ENCODE results near the gene NDE1.

Gene NDE1

DNA sequence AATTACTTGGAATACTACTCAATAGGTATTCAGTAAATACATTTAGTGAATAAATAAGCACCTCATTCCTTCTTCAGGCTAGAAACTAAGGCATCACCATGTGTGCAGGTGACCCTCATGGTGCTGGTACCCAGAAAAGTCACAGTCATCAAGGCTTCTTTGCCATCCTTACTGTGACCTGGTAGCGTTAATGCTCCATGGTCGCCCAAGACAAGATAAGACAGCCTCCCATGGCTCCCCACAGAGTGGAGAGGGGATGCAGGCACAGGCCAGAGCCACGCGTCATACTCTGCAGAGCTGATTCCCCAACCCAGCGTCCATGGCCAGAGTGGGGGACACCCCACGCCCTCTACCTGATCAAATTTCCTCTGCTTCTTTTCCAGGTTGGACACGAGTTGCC is 73.8 kb downstream of the NDE1 start:
- TF ChIP-seq GATA2 (IDR thresholded peaks at IDR 0.05; ENCODE audit: low read depth, low read length) (no peak), GATA3 (IDR thresholded peaks at IDR 0.05; ENCODE audit: low read depth, low read length) (no peak)

DNA sequence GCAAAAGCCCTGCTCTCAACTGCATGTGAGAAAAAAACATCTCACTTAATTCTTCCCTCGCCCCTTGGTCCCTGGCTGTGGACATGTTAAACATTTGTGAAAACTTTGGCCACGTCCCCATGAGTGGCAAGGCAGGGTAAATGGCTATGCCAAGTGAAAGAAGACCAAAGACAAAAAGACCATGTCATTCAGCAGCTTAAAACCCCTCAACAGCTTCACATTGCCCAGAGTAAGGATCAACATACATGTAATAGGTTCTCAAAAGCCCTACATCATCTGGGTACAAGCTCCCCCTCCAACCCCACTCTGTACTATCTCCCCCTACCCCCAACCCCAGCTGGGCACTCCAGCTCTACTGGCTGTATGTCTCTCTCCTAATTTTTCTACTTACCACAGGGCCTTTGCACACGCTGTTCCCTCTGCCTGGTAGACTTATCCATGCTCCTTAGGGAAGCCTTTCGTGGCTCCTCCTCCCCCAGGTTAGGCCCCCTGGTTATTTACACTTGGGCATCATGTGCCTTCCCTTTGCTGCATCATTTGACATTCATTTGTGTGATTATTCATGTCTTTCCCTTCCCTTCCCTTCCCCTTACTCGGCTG is 75.7 kb downstream of the NDE1 start:
- TF ChIP-seq GATA2 (IDR thresholded peaks at IDR 0.05; ENCODE audit: low read depth, low read length), result no peak

DNA sequence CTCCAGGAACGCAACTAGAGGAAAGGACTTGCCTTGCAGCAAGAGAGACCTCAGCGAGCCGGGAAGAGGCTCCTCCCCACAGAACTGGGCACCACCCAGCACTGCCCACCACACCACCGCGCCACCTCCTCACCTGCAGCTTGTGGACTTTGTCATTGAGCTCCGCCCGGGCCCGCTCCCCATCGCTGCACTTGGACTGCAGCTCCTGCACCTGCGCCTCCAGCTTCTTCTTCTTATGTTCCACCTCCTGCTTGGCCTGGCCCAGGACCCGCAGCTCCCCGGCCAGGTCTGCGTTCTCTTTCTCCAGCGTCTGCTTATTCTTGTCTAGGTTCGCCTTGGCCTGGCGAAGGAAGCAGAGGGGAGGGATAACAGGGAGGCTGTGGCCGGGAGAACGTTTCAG is 76.7 kb downstream of the NDE1 start:
- TF ChIP-seq GATA3 (IDR thresholded peaks at IDR 0.05; ENCODE audit: low read depth, low read length), result no peak
- TF ChIP-seq GATA2 (IDR thresholded peaks at IDR 0.05; ENCODE audit: low read depth, low read length), result no peak

DNA sequence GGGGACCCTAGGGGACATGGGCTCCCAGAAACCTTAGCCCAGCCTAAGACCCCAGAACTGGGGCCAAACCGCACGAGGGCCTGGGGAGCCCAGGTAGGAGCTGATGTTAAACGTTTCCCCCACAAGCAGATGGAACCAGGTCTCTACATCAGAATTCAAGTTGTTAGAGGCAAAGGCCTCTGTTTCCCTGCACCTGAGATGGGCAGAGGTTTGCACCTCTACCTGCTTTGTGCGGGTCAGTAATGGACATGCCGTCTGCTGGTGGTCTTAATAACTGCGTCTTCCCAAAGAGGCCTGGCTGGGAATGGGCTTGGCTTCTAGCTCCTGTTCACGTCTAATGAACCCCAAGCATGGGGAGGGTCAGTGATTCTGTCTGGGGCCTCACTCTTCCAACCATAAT is 79.1 kb downstream of the NDE1 start:
- TF ChIP-seq GATA2 (IDR thresholded peaks at IDR 0.05; ENCODE audit: low read depth, low read length), result no peak
- no peak for TF ChIP-seq GATA3 (IDR thresholded peaks at IDR 0.05; ENCODE audit: low read depth, low read length)

DNA sequence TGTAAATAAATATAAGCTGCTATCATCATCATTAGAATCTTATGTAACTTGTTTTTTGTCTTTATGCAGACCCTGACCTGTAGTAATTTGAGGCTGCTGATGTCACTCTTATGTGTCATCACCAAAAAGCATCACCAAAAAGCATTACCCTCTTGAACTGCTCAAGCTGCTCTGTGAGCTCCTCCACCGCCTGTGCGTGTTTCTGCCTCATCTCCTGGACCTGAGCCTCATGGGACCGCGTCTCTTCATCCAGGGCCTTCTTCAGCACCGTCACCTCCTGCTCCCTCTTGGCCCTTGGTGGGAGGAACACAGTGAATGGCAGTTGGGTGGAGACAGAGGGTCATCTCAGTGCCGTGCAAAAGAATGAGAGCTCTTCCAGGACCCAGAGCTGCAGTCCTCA is 82.4 kb downstream of the NDE1 start:
- TF ChIP-seq GATA3 (IDR thresholded peaks at IDR 0.05; ENCODE audit: low read depth, low read length), result no peak
- TF ChIP-seq GATA2 (IDR thresholded peaks at IDR 0.05; ENCODE audit: low read depth, low read length), result no peak

DNA sequence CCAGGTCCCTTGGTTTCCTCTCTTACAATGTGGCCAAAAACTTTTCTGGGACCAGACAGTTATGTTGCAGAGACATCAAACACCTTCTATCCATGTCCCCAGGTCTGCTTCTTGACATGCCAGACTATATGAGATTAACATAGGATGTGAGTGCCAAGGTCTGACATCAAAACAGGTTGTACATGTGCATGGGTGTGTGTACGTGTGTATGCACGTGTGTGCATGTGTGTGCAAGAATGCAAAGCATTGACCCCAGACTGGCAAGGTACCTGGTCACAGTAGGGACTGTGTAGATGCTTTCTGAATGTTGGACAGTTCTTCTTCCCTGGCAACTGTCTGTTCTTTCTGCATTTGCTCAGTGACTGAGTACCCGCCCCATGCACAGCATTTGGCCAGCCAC is 85.6 kb downstream of the NDE1 start:
- TF ChIP-seq GATA2 (IDR thresholded peaks at IDR 0.05; ENCODE audit: low read depth, low read length) (no peak), GATA3 (IDR thresholded peaks at IDR 0.05; ENCODE audit: low read depth, low read length) (no peak)

DNA sequence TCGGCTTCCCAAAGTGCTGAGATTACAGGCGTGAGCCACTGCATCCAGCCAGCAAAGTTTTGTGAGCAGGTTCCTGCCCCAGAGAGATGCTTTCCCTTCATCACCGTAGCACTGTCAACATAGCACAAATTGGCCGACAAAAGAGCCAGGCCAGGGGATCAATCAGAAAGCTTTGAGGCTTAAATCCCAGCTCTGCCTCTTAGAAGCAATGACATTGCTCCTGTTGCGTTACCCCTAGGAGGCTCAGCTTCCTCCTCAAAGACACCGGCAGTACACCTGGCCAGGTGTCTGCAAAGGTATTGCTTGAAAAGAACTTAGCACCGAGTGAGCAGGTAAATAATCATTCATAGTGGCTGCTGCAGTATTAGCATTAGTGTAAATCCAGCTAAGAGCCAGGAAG is 86.5 kb downstream of the NDE1 start:
- TF ChIP-seq GATA2 (IDR thresholded peaks at IDR 0.05; ENCODE audit: low read depth, low read length) (no peak), GATA3 (IDR thresholded peaks at IDR 0.05; ENCODE audit: low read depth, low read length) (no peak)

DNA sequence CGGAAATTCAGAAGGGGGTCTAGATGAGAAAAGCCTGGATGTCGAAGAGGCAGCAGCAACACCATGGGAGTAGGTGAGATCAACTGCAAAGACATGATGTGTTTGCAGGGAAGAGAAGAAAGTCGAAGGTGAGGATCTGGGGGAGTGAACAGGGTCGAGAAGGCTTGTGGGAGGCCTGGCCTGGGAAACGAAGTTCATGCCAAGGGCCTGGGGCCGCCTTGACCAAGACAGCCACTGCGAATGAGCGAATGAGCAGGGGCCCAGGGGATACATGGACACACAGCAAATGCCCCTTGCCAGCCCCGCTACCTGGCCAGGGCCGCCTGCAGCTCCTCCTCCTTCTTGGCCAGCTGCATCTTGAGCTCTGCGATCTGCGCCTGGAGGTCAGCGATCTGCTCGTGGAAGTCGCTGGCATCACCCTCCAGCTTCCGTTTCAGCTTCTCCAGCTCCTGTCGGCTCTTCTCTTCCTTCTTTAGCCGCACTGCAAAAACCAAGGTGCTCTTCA is 87.1 kb downstream of the NDE1 start:
- TF ChIP-seq GATA3 (IDR thresholded peaks at IDR 0.05; ENCODE audit: low read depth, low read length), result no peak
- TF ChIP-seq GATA2 (IDR thresholded peaks at IDR 0.05; ENCODE audit: low read depth, low read length), result no peak

DNA sequence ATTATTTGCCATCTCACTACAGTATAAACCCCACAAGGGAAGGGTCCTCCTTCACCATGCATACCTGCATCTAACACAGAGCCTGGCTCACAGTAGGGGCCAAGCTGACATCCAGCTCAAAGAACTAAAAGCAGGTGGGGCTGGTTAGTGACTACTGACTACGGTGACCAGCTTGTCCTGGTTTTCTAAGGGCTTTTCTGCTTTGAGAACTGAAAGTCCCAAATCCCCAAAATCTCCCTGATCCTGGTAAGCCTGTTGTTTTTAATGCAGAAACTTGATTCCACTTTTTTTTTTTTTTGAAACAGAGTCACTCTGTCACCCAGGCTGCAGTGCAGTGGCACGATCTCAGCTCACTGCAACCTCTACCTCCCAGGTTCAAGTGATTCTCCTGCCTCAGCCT is 89.4 kb downstream of the NDE1 start:
- TF ChIP-seq GATA3 (IDR thresholded peaks at IDR 0.05; ENCODE audit: low read depth, low read length) (no peak), GATA2 (IDR thresholded peaks at IDR 0.05; ENCODE audit: low read depth, low read length) (no peak)

DNA sequence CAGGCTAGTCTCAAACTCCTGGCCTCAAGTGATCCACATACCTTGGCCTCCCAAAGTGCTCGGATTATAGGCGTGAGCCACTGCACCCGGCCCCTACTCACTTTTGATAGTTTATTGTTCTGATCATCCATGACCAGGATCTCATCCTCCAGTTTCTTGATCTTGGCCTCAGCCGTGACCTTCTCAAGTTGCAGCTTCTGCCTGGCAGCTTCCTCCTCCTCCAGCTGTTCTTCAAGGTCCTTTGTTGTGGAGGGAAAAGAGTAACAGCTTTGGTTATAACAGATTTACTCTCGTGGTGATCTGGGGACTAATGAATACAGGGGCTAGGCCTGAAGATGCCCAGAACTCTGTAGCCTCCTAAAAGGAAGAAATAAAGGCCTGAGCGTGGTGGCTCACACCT is 89.9 kb downstream of the NDE1 start:
- no peak for TF ChIP-seq GATA2 (IDR thresholded peaks at IDR 0.05; ENCODE audit: low read depth, low read length)
- TF ChIP-seq GATA3 (IDR thresholded peaks at IDR 0.05; ENCODE audit: low read depth, low read length), result no peak

DNA sequence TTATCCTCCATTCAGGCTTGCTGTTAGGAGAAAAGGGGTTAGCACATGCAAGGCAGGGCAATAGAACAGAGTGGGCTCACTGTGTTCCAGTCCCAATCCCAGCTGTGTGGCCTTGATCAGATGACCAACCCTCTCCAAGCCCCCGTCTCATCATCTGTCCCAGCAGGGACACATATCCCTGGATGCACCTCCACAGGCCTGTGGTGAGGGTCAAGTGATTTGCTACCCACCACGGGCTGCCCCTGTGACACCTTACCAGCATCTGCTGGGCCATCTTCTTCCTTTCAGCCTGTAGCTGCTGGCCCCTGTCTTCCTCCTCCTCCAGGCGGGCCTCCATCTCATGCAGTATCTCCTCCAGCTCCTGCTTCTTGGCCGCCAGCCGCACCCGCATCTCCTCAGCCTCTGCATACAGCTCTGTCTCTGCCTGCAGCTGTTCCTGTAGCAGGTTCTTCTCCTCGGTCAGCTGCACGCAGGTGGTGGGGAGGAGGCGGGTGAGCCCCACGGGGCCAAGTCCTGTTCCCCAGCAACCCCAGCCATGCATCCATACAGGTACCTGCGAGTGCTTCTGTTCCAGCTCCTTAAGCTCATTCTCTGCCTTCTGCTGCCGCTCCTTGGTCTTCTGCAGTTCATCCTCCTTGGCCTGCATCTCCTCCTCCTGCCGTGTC is 91.3 kb downstream of the NDE1 start:
- no peak for TF ChIP-seq GATA2 (IDR thresholded peaks at IDR 0.05; ENCODE audit: low read depth, low read length)
- no peak for TF ChIP-seq GATA3 (IDR thresholded peaks at IDR 0.05; ENCODE audit: low read depth, low read length)

DNA sequence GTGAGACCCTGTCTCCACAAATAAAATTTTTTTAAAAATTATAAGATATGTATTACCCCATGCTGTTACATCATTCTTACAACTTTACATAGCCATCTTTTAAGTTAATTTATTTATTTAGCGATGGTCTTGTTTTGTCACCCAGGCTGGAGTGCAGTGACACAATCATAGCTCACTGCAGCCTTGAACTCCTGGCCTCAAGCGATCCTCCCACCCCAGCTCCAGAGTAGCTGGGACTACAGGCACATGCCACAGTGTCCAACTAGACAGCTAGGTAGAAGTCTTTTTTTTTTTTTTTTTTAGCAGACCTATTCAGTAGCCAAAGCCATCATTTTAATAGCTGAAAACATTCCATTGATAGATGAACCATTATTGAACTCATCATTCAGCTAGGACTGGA is 92.7 kb downstream of the NDE1 start:
- TF ChIP-seq GATA3 (IDR thresholded peaks at IDR 0.05; ENCODE audit: low read depth, low read length), result no peak
- TF ChIP-seq GATA2 (IDR thresholded peaks at IDR 0.05; ENCODE audit: low read depth, low read length), result no peak

DNA sequence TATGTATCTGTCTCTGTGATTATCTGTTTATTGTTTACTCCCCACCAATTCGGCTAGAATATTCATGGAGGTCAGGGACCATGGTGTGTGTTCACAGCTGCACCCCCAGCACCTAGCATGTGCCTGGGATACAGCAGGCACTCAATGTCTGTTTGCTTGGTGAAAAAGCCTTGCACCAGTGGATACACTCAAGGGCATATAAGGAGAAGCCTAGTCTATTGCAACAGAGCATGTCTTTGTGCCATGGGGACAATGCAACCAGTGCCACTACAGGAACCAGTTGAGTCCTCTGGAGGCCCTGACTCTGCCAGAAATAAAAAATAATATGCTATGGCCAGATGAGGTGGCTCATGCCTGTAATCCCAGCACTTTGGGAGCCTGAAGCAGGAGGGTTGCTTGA is 93.6 kb downstream of the NDE1 start:
- no peak for TF ChIP-seq GATA3 (IDR thresholded peaks at IDR 0.05; ENCODE audit: low read depth, low read length)
- no peak for TF ChIP-seq GATA2 (IDR thresholded peaks at IDR 0.05; ENCODE audit: low read depth, low read length)

DNA sequence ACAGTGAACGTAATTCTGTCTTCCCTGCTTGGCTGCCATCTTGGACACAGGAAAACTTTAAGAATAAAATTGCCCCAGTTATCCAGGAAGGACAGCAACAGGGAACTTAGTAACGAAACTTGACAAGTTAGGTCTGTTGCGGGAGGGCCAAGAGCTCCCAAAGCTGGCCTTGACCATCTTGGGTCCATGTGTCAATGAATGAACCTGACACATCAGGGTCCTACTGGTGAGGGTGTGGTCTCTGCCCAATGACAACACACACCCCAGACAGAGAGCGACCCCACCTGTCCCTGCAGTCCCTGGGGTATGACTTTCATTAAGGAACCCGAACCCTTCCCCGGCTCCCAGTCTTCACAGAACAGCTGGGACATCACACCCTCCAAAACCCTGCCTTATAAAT is 96.3 kb downstream of the NDE1 start:
- TF ChIP-seq GATA3 (IDR thresholded peaks at IDR 0.05; ENCODE audit: low read depth, low read length), result no peak
- no peak for TF ChIP-seq GATA2 (IDR thresholded peaks at IDR 0.05; ENCODE audit: low read depth, low read length)

DNA sequence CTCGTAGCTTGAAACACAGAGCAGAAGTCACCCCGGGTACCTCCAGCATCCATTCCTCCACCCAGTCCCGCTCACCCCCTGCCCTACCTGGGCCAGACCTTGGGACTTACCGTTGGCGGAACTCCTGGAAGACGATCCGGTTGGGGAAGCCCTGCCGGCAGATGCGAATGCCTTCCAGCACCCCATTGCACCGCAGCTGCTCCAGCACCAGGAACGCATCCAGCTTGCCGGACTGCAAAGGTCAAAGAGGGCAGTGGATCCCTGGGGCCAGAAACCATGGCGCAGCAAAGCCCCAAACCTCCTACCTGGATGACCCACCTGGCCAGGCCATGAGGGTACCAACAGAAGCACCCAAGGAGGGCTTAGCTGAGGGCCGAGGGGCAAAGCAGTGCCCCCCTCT is 97.9 kb downstream of the NDE1 start:
- TF ChIP-seq GATA2 (IDR thresholded peaks at IDR 0.05; ENCODE audit: low read depth, low read length), result no peak
- TF ChIP-seq GATA3 (IDR thresholded peaks at IDR 0.05; ENCODE audit: low read depth, low read length), result no peak
